ENCODE results near the gene SIGLEC7.

The SIGLEC7 gene

GRCh38 chr19:51144482-51145045 lies 2.5 kb downstream of the SIGLEC7 start:
- no peak for DNase-seq (ENCODE audit: low read depth)
- no peak overlapping the region for H3K4me3 ChIP-seq (replicated peaks; ENCODE audit: low read depth, low read length)
- TF ChIP-seq CTCF (IDR thresholded peaks at IDR 0.05; ENCODE audit: low read length, missing control alignments) = no peak

GRCh38 chr19:51145916-51146493 lies 3.9 kb downstream of the SIGLEC7 start:
- DNase-seq (ENCODE audit: low read depth) = no peak
- no peak for TF ChIP-seq CTCF (IDR thresholded peaks at IDR 0.05; ENCODE audit: low read length, missing control alignments)
- H3K4me3 ChIP-seq (replicated peaks; ENCODE audit: low read depth, low read length) = no peak overlapping the region

GRCh38 chr19:51146751-51147150 lies 4.7 kb downstream of the SIGLEC7 start:
- DNase-seq (ENCODE audit: low read depth) = no peak
- TF ChIP-seq CTCF (IDR thresholded peaks at IDR 0.05; ENCODE audit: low read length, missing control alignments) = no peak
- H3K4me3 ChIP-seq (replicated peaks; ENCODE audit: low read depth, low read length) = no peak overlapping the region

GRCh38 chr19:51147663-51148062 lies 5.6 kb downstream of the SIGLEC7 start:
- no peak for TF ChIP-seq CTCF (IDR thresholded peaks at IDR 0.05; ENCODE audit: low read length, missing control alignments)
- no peak for DNase-seq (ENCODE audit: low read depth)
- H3K4me3 ChIP-seq (replicated peaks; ENCODE audit: low read depth, low read length) = no peak overlapping the region

- H3K4me3 ChIP-seq (replicated peaks; ENCODE audit: low read depth, low read length) = no peak overlapping the region
- no peak for TF ChIP-seq CTCF (IDR thresholded peaks at IDR 0.05; ENCODE audit: low read length, missing control alignments)
Observed at GRCh38 chr19:51148580-51148979, 6.5 kb downstream of the SIGLEC7 start.

GRCh38 chr19:51150627-51151026 lies 8.5 kb downstream of the SIGLEC7 start:
- peak; percentile 15 for DNase-seq (ENCODE audit: low read depth)
- TF ChIP-seq CTCF (IDR thresholded peaks at IDR 0.05; ENCODE audit: low read length, missing control alignments) = no peak
- H3K4me3 ChIP-seq (replicated peaks; ENCODE audit: low read depth, low read length) = no peak overlapping the region

More at GRCh38 chr19:51148580-51148979, 6.5 kb downstream of the SIGLEC7 start:
- DNase-seq (ENCODE audit: low read depth) = no peak

GRCh38 chr19:51156710-51157109 lies 14.6 kb downstream of the SIGLEC7 start:
- no peak for TF ChIP-seq CTCF (IDR thresholded peaks at IDR 0.05; ENCODE audit: low read length, missing control alignments)
- H3K4me3 ChIP-seq (replicated peaks; ENCODE audit: low read depth, low read length) = no peak overlapping the region
- DNase-seq (ENCODE audit: low read depth) = no peak

Data from fibroblast of pulmonary artery (primary cell).